Transverse colon (tissue), 4 donors: ENCODE measurements around the gene RPS6KA4. TPM values are rescaled to one million over a fixed set of nuclear protein-coding genes. Genes with fewer than 3 reads are reported as not detected.

Experiments used
- DNase-seq: peaks from one replicate; pipeline ENCODE4 v3.0.0-alpha.2; 2019
- H3K27ac ChIP-seq, 4 donors: fragments of 200-600 bp; sonication (generic); 2 replicates each; pipeline ENCODE4 v1.5.1; 2016 to 2018; ENCODE audit warnings: inconsistent platforms in 4 of 4
- H3K27me3 ChIP-seq: fragments of 200-600 bp; sonication (generic); 2 replicates; pipeline ENCODE4 v1.5.1; 2017; ENCODE audit warnings: inconsistent platforms
- H3K36me3 ChIP-seq, 4 donors: fragments of 200-600 bp; sonication (generic); 2 replicates each; pipeline ENCODE4 v1.5.1; 2017 to 2019; ENCODE audit warnings: inconsistent platforms in 4 of 4
- H3K4me1 ChIP-seq, 4 donors: fragments of 200-600 bp; sonication (generic); 2 replicates each; pipeline ENCODE4 v1.5.1; 2017 to 2020; ENCODE audit warnings: inconsistent platforms in 4 of 4
- H3K4me3 ChIP-seq, 4 donors: fragments of 200-600 bp; sonication (generic); 1 replicate in 1 of 4; 2 replicates in 3 of 4; pipeline versions ENCODE4 v1.5.1 to v1.6.1; 2017 to 2019; ENCODE audit warnings: inconsistent platforms in 4 of 4
- H3K9me3 ChIP-seq, 2 donors: fragments of 200-600 bp; sonication (generic); 2 replicates each; pipeline ENCODE4 v1.5.1; 2017 to 2019; ENCODE audit warnings: inconsistent platforms in 2 of 2
- CTCF ChIP-seq, 5 experiments: fragments of 200-600 bp in 3 of 5; fragments of 450-650 bp in 2 of 5; sonication (generic) in 3 of 5; IDR thresholded peaks; 1 replicate in 2 of 5; 2 replicates in 3 of 5; pipeline ENCODE4 v1.5.1; 2016 to 2017; ENCODE audit warnings: antibody characterized with exemption in 5 of 5, inconsistent platforms in 3 of 5, mild to moderate bottlenecking in 2 of 5, moderate library complexity in 1 of 5
- EP300 ChIP-seq: sonication (generic); formaldehyde crosslinking; IDR thresholded peaks from one replicate; pipeline ENCODE4 v1.6.1; 2017; ENCODE audit warnings: antibody characterized with exemption, low read depth
- POLR2A ChIP-seq: fragments of 450-650 bp; IDR thresholded peaks from one replicate; pipeline ENCODE4 v1.6.1; 2016; ENCODE audit warnings: antibody characterized with exemption, mild to moderate bottlenecking, moderate library complexity
- POLR2AphosphoS5 ChIP-seq, 3 donors: sonication (generic); formaldehyde crosslinking; IDR thresholded peaks; one replicate each; pipeline ENCODE4 v1.6.1; 2016; ENCODE audit warnings: antibody characterized with exemption in 3 of 3
- WGBS, 2 donors: methylation state at CpG; one replicate each; pipeline ENCODE4 v1.1.5; 2018; ENCODE audit warnings: low coverage in 1 of 2; 5-methylcytosine and 5-hydroxymethylcytosine counted together
- in situ Hi-C, 4 donors: fragments of 200-750 bp; cut with MboI; loops; one replicate each; pipeline versions ENCODE4 v1.15.0 to v1.15.1; 2017; ENCODE audit warnings: low sequenced_read_pairs in 3 of 4, low pct_ligation_motif_present in 1 of 4, low pct_unique_long_range_greater_than_20kb in 1 of 4
- intact Hi-C: fragments of 100-400 bp; cut with DNase I; formaldehyde crosslinking; loops from one replicate; pipeline ENCODE4 v1.15.1; 2023; ENCODE audit warnings: low total_unique reads
- total RNA-seq, 4 donors: library from RNA; depleted of rRNA; stranded (reverse); fragments of >200 nt; gene quantifications; one replicate each; pipeline ENCODE4 v1.1.0, GENCODE V29; 2016

Gene RPS6KA4
- total RNA-seq: 10 to 100 TPM; 14.5 to 86.0 (median 34.5) TPM

- peaks cover 21 to 41% (median 36%) of the 10 kb centered on the region in 4 donors for H3K4me1 ChIP-seq
- in situ Hi-C loops: no loop called here
- WGBS, 2 donors: 0 to 1% methylated on average over 1 to 26 of the region's 70 CpGs
- H3K4me3 ChIP-seq: peak within 1 kb of the TSS; percentile 58 to 99 (median 74)
- peak; percentile 42 for TF ChIP-seq POLR2A
- TF ChIP-seq POLR2AphosphoS5 (IDR thresholded peaks at IDR 0.05): peak in 2 of 3 donors; percentile 13 to 57
- TF ChIP-seq EP300: no peak
- TF ChIP-seq CTCF (IDR thresholded peaks at IDR 0.05): no peak
- no peaks in the 10 kb centered on the region for H3K9me3 ChIP-seq
- H3K27me3 ChIP-seq: no peaks in the 10 kb centered on the region
- H3K27ac ChIP-seq: peak within 1 kb of the TSS; percentile 82 to 92 (median 88)
- intact Hi-C loops: no loop called here
- H3K36me3 ChIP-seq: peaks cover 0 to 11% (median 3%) of the 10 kb centered on the region in 4 donors
- DNase-seq: peak; percentile 73
Observed at GRCh38 chr11:64358907-64359711, at the start of gene RPS6KA4. RPS6KA4 (plus strand) TSS chr11:64359162; CDS start chr11:64359236, 74 bp downstream.

- Histone ChIP-seq H3K27me3 (no peaks in the 10 kb centered on the region), H3K9me3 (no peaks in the 10 kb centered on the region), H3K36me3 (peaks cover 0 to 11% (median 3%) of the 10 kb centered on the region in 4 donors), H3K4me1 (peaks cover 4 to 29% (median 13%) of the 10 kb centered on the region in 4 donors), H3K27ac (peak overlapping the region in 3 of 4 donors; percentile 51 to 68 (median 62)), H3K4me3 (no peak overlapping the region)
- DNase-seq: no peak
- WGBS, 2 donors: 83 to 89% methylated on average over 1 to 10 of the region's 10 CpGs
- intact Hi-C loops (no loop called here), in situ Hi-C loops (no loop called here)
- no peak for TF ChIP-seq CTCF (IDR thresholded peaks at IDR 0.05)
- TF ChIP-seq POLR2A: no peak
- no peak for TF ChIP-seq EP300
- TF ChIP-seq POLR2AphosphoS5 (IDR thresholded peaks at IDR 0.05): no peak
Observed at GRCh38 chr11:64312947-64313346, 46.0 kb upstream of the RPS6KA4 start.

- Histone ChIP-seq H3K36me3 (peaks cover 0 to 11% (median 3%) of the 10 kb centered on the region in 4 donors), H3K27me3 (no peaks in the 10 kb centered on the region), H3K4me3 (no peak overlapping the region), H3K27ac (peak overlapping the region; percentile 34 to 68 (median 56)), H3K9me3 (no peaks in the 10 kb centered on the region), H3K4me1 (peaks cover 4 to 28% (median 14%) of the 10 kb centered on the region in 4 donors)
- intact Hi-C loops: no loop called here
- in situ Hi-C loops: no loop called here
- peak; percentile 47 for DNase-seq
- 67% methylated on average over 1 to 11 of the region's 18 CpGs for WGBS, 2 donors
- TF ChIP-seq POLR2AphosphoS5 (IDR thresholded peaks at IDR 0.05) (peak in 1 of 3 donors; percentile 23), EP300 (no peak), POLR2A (no peak), CTCF (IDR thresholded peaks at IDR 0.05) (no peak)
Observed at GRCh38 chr11:64313491-64314145, 45.3 kb upstream of the RPS6KA4 start.

GRCh38 chr11:64314146-64314804 is 44.7 kb upstream of the RPS6KA4 start:
- in situ Hi-C loops: no loop called here
- no peak for TF ChIP-seq EP300
- TF ChIP-seq CTCF (IDR thresholded peaks at IDR 0.05): peak in 1 of 5 experiments; percentile 27
- no peak for TF ChIP-seq POLR2AphosphoS5 (IDR thresholded peaks at IDR 0.05)
- TF ChIP-seq POLR2A: no peak
- peak overlapping the region; percentile 34 to 68 (median 56) for H3K27ac ChIP-seq
- DNase-seq: no peak
- 68% methylated on average over 18 of the region's 19 CpGs; no CpG with 5 or more reads in 1 of the 2 donors for WGBS, 2 donors
- H3K4me3 ChIP-seq: no peak overlapping the region
- intact Hi-C loops: no loop called here
- no peaks in the 10 kb centered on the region for H3K9me3 ChIP-seq
- H3K36me3 ChIP-seq: peaks cover 0 to 11% (median 3%) of the 10 kb centered on the region in 4 donors
- H3K27me3 ChIP-seq: no peaks in the 10 kb centered on the region
- peaks cover 4 to 34% (median 21%) of the 10 kb centered on the region in 4 donors for H3K4me1 ChIP-seq
